ENCODE results near the gene DRD4. TPM values are rescaled to one million over a fixed set of nuclear protein-coding genes. Genes with fewer than 3 reads are reported as not detected.

The DRD4 gene
- total RNA-seq, 1 experiment from 2014 or later = not detected

- Histone ChIP-seq H3K4me3 (no peak overlapping the region), H3K4me1 (peaks cover 11% of the 10 kb centered on the region), H3K27me3 (no peaks in the 10 kb centered on the region), H3K27ac (no peak overlapping the region), H3K36me3 (no peaks in the 10 kb centered on the region), H3K9me3 (replicated peaks) (no peaks in the 10 kb centered on the region)
- peak; percentile 52 to 73 for DNase-seq
Observed at GRCh38 chr11:623999-624704, 12.9 kb upstream of the DRD4 start.

- H3K4me3 ChIP-seq = no peak within 1 kb of the TSS
- no peaks in the 10 kb centered on the region for H3K9me3 ChIP-seq (replicated peaks)
- no peaks in the 10 kb centered on the region for H3K36me3 ChIP-seq
- no peak within 1 kb of the TSS for H3K27ac ChIP-seq
- peaks cover 17% of the 10 kb centered on the region for H3K4me1 ChIP-seq
- DNase-seq = peak in 1 of 2 experiments; percentile 35
- H3K27me3 ChIP-seq = no peaks in the 10 kb centered on the region
Observed at GRCh38 chr11:624705-625635, 12.1 kb upstream of the DRD4 start, which contains the start of gene CDHR5. Gene CDHR5, minus strand, starts transcription at chr11:624955. Its CDS starts 53 bp downstream, at chr11:624902.

DNA sequence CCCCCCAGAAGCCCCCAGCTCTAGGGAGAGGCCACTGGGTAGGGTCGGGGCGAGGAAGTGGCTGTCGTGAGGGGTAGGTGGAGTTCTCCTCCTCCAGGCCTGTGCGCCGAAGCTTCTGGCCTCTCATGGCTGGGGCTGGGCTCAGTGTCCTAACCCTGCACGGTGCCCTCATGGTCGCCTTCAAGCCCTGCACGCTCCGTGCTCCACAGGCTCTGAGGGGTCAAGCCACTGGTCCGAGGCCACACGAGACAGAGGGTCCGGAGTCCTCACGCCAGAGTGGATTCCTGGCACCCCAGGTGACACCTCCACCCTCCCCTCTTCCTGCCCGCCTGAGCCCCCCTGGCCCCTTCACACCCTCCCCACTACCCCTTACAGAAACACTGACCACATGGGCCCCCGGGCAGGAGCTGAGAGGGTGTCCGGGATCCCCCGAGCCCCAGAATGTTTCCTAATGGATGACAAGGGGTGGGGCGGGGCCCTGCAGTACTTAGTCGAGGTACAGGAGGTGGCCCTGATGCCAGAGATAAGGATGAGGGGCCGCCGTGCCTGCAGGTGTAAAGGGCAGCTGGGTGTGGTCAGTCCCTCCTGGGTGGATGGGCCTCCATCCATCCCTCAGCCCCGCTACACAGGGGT lies 11.3 kb upstream of the DRD4 start:
- DNase-seq = no peak
- no peaks in the 10 kb centered on the region for H3K9me3 ChIP-seq (replicated peaks)
- H3K27me3 ChIP-seq = no peaks in the 10 kb centered on the region
- no peak overlapping the region for H3K27ac ChIP-seq
- peaks cover 18% of the 10 kb centered on the region for H3K4me1 ChIP-seq
- H3K36me3 ChIP-seq = no peaks in the 10 kb centered on the region
- H3K4me3 ChIP-seq = no peak overlapping the region

GRCh38 chr11:626475-627307 lies 10.4 kb upstream of the DRD4 start, which contains the start of gene SCT:
Gene SCT, minus strand, starts transcription at chr11:627181. Its CDS starts 38 bp downstream, at chr11:627143.
- Histone ChIP-seq H3K9me3 (replicated peaks) (no peaks in the 10 kb centered on the region), H3K4me3 (no peak within 1 kb of the TSS), H3K27me3 (no peaks in the 10 kb centered on the region), H3K36me3 (no peaks in the 10 kb centered on the region), H3K4me1 (peaks cover 18% of the 10 kb centered on the region), H3K27ac (no peak within 1 kb of the TSS)
- DNase-seq = no peak

- peaks cover 18% of the 10 kb centered on the region for H3K4me1 ChIP-seq
- no peaks in the 10 kb centered on the region for H3K27me3 ChIP-seq
- H3K27ac ChIP-seq = no peak overlapping the region
- no peaks in the 10 kb centered on the region for H3K36me3 ChIP-seq
- H3K4me3 ChIP-seq = no peak overlapping the region
- no peaks in the 10 kb centered on the region for H3K9me3 ChIP-seq (replicated peaks)
- DNase-seq = no peak
Observed at GRCh38 chr11:627308-627576, 9.8 kb upstream of the DRD4 start.

- Histone ChIP-seq H3K4me3 (no peak overlapping the region), H3K4me1 (peaks cover 25% of the 10 kb centered on the region), H3K27me3 (no peaks in the 10 kb centered on the region), H3K36me3 (no peaks in the 10 kb centered on the region), H3K27ac (peak overlapping the region; percentile 27), H3K9me3 (replicated peaks) (no peaks in the 10 kb centered on the region)
- DNase-seq = no peak
Observed at GRCh38 chr11:628056-628455, 9.0 kb upstream of the DRD4 start.

- no peak overlapping the region for H3K4me3 ChIP-seq
- no peaks in the 10 kb centered on the region for H3K9me3 ChIP-seq (replicated peaks)
- peaks cover 20% of the 10 kb centered on the region for H3K4me1 ChIP-seq
- H3K27ac ChIP-seq = peak overlapping the region; percentile 30
- H3K36me3 ChIP-seq = no peaks in the 10 kb centered on the region
- H3K27me3 ChIP-seq = no peaks in the 10 kb centered on the region
- peak; percentile 46 to 56 for DNase-seq
Observed at GRCh38 chr11:629237-629583, 7.9 kb upstream of the DRD4 start.

DNA sequence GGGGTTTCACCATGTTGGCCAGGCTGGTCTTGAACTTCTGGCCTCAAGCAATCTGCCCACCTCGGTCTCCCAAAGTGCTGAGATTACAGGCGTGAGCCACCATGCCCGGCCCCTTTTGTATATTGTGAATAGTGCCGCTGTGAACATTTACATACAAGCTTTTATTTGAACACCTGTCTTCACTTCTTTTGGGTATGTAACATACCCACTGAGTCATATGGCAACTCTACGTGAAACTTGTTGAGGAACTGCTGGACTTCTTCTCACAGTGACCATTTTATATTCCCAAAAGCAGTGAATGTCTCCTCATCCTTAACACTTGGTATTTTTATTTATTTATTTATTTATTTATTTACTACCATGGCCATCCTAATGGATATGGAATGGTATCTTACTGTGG lies 6.2 kb upstream of the DRD4 start:
- no peak overlapping the region for H3K4me3 ChIP-seq
- no peak overlapping the region for H3K27ac ChIP-seq
- peaks cover 19% of the 10 kb centered on the region for H3K4me1 ChIP-seq
- no peaks in the 10 kb centered on the region for H3K36me3 ChIP-seq
- H3K27me3 ChIP-seq = no peaks in the 10 kb centered on the region
- DNase-seq = no peak
- no peaks in the 10 kb centered on the region for H3K9me3 ChIP-seq (replicated peaks)

DNA sequence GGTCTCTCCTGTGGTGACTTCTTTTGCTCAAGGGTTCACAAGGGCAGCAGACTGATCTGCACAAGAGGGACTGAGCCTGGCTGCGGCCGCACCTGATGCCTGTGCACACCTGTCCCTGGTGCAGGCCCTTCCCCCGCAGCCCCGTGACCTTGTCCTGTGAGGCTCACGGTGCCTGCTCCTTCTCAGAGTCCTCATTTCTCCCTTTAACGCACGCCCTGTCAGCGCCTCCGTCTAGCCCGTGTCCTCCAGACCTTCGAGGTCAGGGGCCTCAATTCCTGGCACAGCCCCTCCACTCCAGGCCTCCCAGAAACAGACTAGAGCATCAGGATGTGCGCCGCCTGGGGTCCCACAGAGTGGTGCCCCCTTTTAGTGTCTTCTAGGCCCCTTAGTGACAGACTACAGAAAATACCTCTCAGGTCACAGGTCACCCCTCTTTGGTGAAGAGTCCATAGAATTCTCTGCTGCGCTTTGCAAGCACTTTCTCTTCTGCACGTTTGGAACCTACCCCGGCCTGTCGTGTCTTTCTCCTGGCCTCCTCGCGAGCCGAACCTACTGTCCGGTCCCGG lies 1.0 kb upstream of the DRD4 start:
- no peaks in the 10 kb centered on the region for H3K36me3 ChIP-seq
- no peak for DNase-seq
- H3K4me3 ChIP-seq = no peak overlapping the region
- H3K4me1 ChIP-seq = peaks cover 8% of the 10 kb centered on the region
- no peaks in the 10 kb centered on the region for H3K9me3 ChIP-seq (replicated peaks)
- no peaks in the 10 kb centered on the region for H3K27me3 ChIP-seq
- H3K27ac ChIP-seq = no peak overlapping the region

DNA sequence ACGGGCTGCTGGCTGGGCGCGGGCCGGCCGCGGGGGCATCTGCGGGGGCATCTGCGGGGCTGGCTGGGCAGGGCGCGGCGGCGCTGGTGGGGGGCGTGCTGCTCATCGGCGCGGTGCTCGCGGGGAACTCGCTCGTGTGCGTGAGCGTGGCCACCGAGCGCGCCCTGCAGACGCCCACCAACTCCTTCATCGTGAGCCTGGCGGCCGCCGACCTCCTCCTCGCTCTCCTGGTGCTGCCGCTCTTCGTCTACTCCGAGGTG lies 194 bp downstream of the DRD4 start:
- Histone ChIP-seq H3K27ac (no peak overlapping the region), H3K4me3 (no peak overlapping the region), H3K9me3 (replicated peaks) (no peaks in the 10 kb centered on the region), H3K27me3 (no peaks in the 10 kb centered on the region), H3K36me3 (no peaks in the 10 kb centered on the region), H3K4me1 (peaks cover 8% of the 10 kb centered on the region)
- DNase-seq = no peak

DNA sequence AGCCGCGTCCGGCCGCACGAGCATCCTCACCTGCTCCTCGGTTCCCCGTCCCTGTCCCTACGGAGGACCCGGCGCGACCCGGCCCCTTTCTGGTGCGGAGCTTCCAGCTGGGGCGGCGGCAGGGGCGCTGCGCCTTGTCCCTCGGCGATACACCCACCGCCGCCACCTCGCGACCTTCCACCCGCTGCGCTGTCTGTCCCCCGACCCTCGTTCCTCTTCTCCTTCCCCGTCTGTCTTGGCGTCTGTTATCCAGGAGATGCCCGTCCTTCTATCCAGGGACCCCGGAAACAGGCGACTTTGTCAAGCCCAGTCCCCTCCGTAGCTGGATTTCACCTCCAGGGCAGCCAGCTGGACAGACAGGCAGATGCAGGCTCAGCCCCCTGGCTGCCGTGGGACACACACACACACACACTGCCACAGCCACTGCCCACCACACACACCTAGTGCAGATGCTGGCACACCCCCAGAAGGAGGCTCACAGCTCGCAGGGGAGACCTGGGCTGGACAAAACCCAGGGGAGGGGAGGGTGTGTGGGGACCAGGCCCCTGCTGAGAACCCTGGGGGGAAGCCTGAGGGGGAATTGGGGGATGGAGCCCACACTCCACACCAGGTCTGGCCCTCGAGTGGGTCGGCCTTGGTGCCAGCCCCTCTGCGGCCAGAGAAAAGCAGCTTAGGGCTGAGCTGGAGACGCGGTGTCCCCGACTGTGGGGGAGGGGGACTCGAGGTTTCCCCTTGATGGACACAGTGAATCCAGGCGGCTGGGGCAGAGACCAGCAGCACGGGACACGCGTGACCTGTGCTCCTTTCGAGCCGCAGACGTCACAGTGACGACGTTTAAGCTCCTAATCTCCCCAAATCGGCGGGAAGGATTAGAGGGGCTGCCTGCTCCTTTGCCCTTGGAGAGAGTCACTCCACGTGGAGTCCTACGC lies 788 bp downstream of the DRD4 start:
- no peak overlapping the region for H3K4me3 ChIP-seq
- no peak for DNase-seq
- no peaks in the 10 kb centered on the region for H3K36me3 ChIP-seq
- peaks cover 3% of the 10 kb centered on the region for H3K4me1 ChIP-seq
- H3K9me3 ChIP-seq (replicated peaks) = no peaks in the 10 kb centered on the region
- no peaks in the 10 kb centered on the region for H3K27me3 ChIP-seq
- H3K27ac ChIP-seq = no peak overlapping the region

DNA sequence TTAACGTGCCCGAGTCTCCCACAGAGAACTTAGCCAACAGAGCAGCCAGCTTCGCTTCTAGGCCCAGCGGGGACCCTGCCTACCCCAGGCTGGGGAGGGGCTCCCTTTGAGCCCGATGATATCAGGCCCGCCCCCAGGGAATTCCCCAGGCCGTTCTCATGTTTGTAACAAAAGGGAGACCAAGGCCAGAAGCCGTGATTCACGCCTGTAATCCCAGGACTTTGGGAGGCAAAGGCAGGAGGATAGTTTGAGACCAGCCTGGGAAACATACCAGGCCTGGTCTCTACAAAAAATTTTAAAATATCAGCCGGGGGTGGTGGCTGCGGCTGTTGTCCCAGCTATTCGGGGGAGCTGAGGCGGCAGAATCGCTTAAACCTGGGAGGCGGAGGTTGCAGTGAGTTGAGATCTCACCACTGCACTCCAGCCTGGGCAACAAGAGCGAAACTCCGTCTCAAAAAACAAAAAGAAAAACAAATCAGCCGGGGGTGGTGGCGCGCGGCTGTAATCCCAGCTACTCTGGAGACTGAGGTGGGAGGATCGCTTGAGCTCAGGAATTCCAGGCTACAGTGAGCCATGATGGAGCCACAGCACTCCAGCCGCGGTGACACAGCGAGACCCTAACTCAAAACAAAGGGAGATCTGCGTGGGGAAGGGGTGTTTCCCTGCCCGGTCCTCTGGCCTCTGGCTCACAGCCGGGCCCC lies 1.7 kb downstream of the DRD4 start:
- no peaks in the 10 kb centered on the region; the same call in 1 of the 2 replicates for H3K36me3 ChIP-seq
- no peaks in the 10 kb centered on the region for H3K4me1 ChIP-seq
- no peak overlapping the region for H3K27ac ChIP-seq
- H3K27me3 ChIP-seq = no peaks in the 10 kb centered on the region
- no peak overlapping the region for H3K4me3 ChIP-seq
- H3K9me3 ChIP-seq (replicated peaks) = no peaks in the 10 kb centered on the region
- DNase-seq = no peak

DNA sequence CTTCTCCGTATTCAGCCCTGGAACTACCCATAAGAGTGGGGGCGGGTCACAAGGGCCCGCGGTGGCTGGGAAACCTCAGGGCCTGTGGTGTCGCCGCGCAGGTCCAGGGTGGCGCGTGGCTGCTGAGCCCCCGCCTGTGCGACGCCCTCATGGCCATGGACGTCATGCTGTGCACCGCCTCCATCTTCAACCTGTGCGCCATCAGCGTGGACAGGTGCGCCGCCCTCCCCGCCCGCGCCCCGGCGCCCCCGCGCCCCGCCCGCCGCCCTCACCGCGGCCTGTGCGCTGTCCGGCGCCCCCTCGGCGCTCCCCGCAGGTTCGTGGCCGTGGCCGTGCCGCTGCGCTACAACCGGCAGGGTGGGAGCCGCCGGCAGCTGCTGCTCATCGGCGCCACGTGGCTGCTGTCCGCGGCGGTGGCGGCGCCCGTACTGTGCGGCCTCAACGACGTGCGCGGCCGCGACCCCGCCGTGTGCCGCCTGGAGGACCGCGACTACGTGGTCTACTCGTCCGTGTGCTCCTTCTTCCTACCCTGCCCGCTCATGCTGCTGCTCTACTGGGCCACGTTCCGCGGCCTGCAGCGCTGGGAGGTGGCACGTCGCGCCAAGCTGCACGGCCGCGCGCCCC lies 2.4 kb downstream of the DRD4 start:
- H3K4me3 ChIP-seq = no peak overlapping the region
- no peaks in the 10 kb centered on the region for H3K4me1 ChIP-seq
- no peak for DNase-seq
- no peaks in the 10 kb centered on the region for H3K27me3 ChIP-seq
- no peaks in the 10 kb centered on the region for H3K9me3 ChIP-seq (replicated peaks)
- H3K27ac ChIP-seq = no peak overlapping the region
- no peaks in the 10 kb centered on the region; the same call in 1 of the 2 replicates for H3K36me3 ChIP-seq

All from SJCRH30 (cell line).